ENCODE results near the gene FOXL1. TPM values are rescaled to one million over a fixed set of nuclear protein-coding genes. Genes with fewer than 3 reads are reported as not detected.
A peak's percentile ranks its signal among the peaks of the same experiment; 100 is the strongest.

FOXL1 gene
- total RNA-seq, 6 experiments from 2014 or later: 0.15 to 0.74 (median 0.46) TPM; not detected in 2

DNA sequence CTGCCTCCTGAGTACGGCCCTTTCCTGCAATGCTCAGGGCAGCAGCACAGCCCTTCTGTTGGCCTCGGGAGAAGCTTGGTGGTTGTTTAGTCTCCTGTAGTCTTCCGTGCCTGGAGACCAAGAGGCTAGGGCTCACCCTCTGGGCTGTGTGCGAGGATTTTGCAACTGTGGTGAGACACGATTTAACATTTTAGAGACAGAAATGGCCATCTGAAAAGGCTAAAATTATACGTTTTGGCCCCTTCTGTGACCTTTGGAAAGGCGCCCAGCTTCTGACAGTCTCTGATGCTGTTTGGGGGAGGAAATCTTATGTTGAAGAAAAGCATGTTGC is 33.1 kb downstream of the FOXL1 start:
- intact Hi-C loops (cut with DNase I): no loop called here
- Histone ChIP-seq H3K36me3 (no peaks in the 10 kb centered on the region), H3K4me3 (no peak overlapping the region), H3K4me1 (no peaks in the 10 kb centered on the region), H3K27ac (peak overlapping the region in 1 of 3 donors; percentile 38), H3K9me3 (no peaks in the 10 kb centered on the region), H3K27me3 (no peaks in the 10 kb centered on the region)
- ATAC-seq (peak in 2 of 4 donors; percentile 21 to 33), DNase-seq (no peak)
- no peak for TF ChIP-seq POLR2A (IDR thresholded peaks at IDR 0.05)
- 36% methylated on average over 6 of the region's 7 CpGs for WGBS (ENCODE audit: insufficient coverage, low coverage, low lambda C conversion rate, missing lambda C conversion rate)

DNA sequence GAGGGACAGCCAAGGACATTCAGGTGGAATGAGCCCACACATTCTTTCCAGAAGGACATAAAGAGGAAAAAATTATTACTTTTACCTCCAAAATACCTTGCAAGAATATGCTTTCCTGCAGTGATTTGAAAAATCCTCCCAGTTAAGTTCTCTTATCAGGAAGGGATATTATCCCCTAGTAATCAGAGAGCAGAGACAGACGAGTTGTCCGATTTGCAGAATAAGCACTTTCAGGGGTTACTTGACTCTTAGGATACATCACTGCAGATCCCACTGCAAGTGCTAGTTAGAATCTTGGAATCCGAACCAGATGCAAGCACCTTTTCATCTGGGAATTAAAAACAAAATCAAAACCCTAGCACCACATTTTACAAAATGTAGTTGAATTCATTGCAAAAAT is 33.6 kb downstream of the FOXL1 start:
- H3K4me1 ChIP-seq: no peaks in the 10 kb centered on the region
- WGBS (ENCODE audit: insufficient coverage, low coverage, low lambda C conversion rate, missing lambda C conversion rate): 39% methylated on average over 3 of the region's 3 CpGs
- intact Hi-C loops (cut with DNase I): no loop called here

DNA sequence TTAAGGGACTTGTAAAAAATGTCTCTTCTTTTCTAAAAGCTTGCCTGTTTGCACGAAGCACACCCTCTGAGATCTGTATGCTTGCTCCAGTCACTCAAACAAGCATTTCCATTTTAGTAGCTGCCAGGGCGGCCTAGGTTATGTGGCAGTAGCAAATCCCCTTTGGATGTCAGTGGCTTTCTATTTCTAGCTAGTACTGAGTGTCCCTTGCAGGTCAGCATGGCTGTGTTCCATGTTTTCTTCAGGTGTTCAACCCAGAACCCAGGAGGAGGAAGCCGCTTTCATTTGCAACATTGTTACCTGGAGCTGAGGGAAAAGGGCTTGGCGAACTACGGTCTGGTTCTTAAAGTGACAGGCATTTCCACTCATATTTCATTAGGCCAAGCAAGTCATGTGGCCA is 36.4 kb downstream of the FOXL1 start:
- Histone ChIP-seq H3K4me3 (no peak overlapping the region), H3K27me3 (no peaks in the 10 kb centered on the region), H3K9me3 (no peaks in the 10 kb centered on the region), H3K36me3 (no peaks in the 10 kb centered on the region), H3K27ac (no peak overlapping the region), H3K4me1 (no peaks in the 10 kb centered on the region)
- DNase-seq (no peak), ATAC-seq (no peak)
- WGBS (ENCODE audit: insufficient coverage, low coverage, low lambda C conversion rate, missing lambda C conversion rate): 54% methylated on average over 5 of the region's 5 CpGs
- TF ChIP-seq, protein P1, sequence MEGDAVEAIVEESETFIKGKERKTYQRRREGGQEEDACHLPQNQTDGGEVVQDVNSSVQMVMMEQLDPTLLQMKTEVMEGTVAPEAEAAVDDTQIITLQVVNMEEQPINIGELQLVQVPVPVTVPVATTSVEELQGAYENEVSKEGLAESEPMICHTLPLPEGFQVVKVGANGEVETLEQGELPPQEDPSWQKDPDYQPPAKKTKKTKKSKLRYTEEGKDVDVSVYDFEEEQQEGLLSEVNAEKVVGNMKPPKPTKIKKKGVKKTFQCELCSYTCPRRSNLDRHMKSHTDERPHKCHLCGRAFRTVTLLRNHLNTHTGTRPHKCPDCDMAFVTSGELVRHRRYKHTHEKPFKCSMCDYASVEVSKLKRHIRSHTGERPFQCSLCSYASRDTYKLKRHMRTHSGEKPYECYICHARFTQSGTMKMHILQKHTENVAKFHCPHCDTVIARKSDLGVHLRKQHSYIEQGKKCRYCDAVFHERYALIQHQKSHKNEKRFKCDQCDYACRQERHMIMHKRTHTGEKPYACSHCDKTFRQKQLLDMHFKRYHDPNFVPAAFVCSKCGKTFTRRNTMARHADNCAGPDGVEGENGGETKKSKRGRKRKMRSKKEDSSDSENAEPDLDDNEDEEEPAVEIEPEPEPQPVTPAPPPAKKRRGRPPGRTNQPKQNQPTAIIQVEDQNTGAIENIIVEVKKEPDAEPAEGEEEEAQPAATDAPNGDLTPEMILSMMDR (IDR thresholded peaks at IDR 0.05): no peak
- no peak for TF ChIP-seq POLR2A (IDR thresholded peaks at IDR 0.05)
- intact Hi-C loops (cut with DNase I): no loop called here

More for the DNA sequence above, 33.6 kb downstream of the FOXL1 start:
- Histone ChIP-seq H3K27ac (no peak overlapping the region), H3K36me3 (no peaks in the 10 kb centered on the region), H3K9me3 (no peaks in the 10 kb centered on the region), H3K4me3 (no peak overlapping the region), H3K27me3 (no peaks in the 10 kb centered on the region)
- DNase-seq (no peak), ATAC-seq (no peak)
- TF ChIP-seq POLR2A (IDR thresholded peaks at IDR 0.05): no peak
- TF ChIP-seq, protein P1 (IDR thresholded peaks at IDR 0.05): no peak

DNA sequence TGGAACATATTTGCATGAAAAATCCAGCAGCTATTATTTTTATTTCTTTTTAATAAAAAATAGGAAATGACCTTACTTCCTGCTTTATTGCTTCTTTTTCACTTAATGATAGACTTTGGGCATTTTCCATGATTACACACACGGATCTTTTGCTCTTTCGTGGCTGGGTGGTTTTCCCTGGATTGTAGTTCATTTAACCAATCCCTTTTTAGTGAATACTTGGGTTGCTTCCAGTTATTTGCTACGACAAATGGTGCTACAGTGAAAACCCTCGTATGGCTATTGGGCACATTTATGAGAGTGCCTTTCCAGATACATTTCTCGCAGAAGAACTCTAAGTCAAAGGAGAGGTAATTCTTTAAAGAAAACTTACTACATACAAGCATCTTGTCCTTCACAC is 38.6 kb downstream of the FOXL1 start:
- 49% methylated on average over 5 of the region's 5 CpGs for WGBS (ENCODE audit: insufficient coverage, low coverage, low lambda C conversion rate, missing lambda C conversion rate)
- Histone ChIP-seq H3K36me3 (no peaks in the 10 kb centered on the region), H3K27me3 (no peaks in the 10 kb centered on the region), H3K4me3 (no peak overlapping the region), H3K9me3 (no peaks in the 10 kb centered on the region), H3K27ac (no peak overlapping the region), H3K4me1 (no peaks in the 10 kb centered on the region)
- intact Hi-C loops (cut with DNase I): no loop called here
- DNase-seq (no peak), ATAC-seq (no peak)
- TF ChIP-seq, protein P1 (IDR thresholded peaks at IDR 0.05): no peak
- TF ChIP-seq POLR2A (IDR thresholded peaks at IDR 0.05): no peak

DNA sequence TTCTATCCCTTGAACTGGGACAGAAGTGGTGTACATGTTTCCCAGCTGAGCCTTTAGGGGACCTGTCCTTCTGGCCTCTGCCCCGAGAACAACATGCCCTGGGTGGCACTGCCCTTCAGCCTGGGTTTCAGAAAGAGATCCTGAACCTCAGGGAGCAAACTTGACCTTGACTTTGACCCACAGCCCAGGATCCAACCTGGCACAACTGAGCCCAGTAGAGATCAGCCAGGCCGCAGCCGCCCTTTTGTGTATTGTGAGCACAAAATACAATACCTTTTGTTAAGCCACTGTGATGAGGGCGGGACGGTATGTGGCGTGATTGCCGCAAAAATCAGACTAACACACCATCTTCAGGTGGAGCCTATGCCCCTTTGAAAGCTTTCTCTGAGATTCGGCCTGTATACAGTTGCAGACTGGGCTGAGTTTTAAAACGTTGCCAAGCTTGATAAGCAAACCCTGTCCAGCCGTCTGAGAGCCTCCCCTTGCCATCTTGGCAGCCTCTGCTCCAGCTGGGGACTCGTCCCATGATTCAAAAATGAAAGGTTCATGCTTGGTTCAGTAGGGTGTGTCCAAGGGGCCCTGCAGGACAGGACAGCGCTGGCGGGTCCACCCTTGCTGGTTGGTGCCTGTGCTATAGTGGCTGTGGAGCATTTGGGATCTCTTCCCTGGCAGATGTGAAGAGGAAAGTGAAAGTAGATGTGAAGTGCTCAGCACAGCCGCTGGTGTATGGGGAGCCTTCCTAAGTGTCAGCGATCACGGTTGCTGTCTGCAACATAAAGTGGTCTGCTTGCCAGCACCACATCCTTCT is 40.3 kb downstream of the FOXL1 start:
- Histone ChIP-seq H3K27ac (no peak overlapping the region), H3K4me3 (no peak overlapping the region), H3K27me3 (no peaks in the 10 kb centered on the region), H3K4me1 (no peaks in the 10 kb centered on the region), H3K9me3 (no peaks in the 10 kb centered on the region), H3K36me3 (no peaks in the 10 kb centered on the region)
- ATAC-seq (no peak), DNase-seq (no peak)
- intact Hi-C loops (cut with DNase I): no loop called here
- WGBS (ENCODE audit: insufficient coverage, low coverage, low lambda C conversion rate, missing lambda C conversion rate): 47% methylated on average over 8 of the region's 16 CpGs
- TF ChIP-seq, protein P1 (IDR thresholded peaks at IDR 0.05): no peak
- no peak for TF ChIP-seq POLR2A (IDR thresholded peaks at IDR 0.05)
